DOHH2 (cell line): ENCODE results near the gene UNC50.

Source experiments
- H3F3A ChIP-seq: fragments of 200-600 bp; sonication (generic), shearing (Covaris generic); 2 replicates; pipeline ENCODE4 v1.6.0; 2016; ENCODE audit warnings: antibody characterized with exemption, mild to moderate bottlenecking; ENCODE audit not compliant: control insufficient read depth, insufficient read depth
- H3K27ac ChIP-seq: fragments of 200-600 bp; sonication (generic); 2 replicates; pipeline ENCODE4 v1.5.1; 2014; ENCODE audit warnings: low read depth, mild to moderate bottlenecking, low read length, moderate library complexity
- H3K27me3 ChIP-seq: fragments of 200-600 bp; sonication (generic); 2 replicates; pipeline ENCODE4 v1.6.1; 2014; ENCODE audit warnings: mild to moderate bottlenecking, low read length, mixed read lengths; ENCODE audit not compliant: control insufficient read depth
- H3K36me3 ChIP-seq: fragments of 200-600 bp; sonication (generic); 2 replicates; pipeline ENCODE4 v1.6.1; 2014; ENCODE audit warnings: mild to moderate bottlenecking, low read length, moderate library complexity, mixed read lengths; ENCODE audit not compliant: control insufficient read depth
- H3K4me1 ChIP-seq: fragments of 200-600 bp; sonication (generic); 2 replicates; pipeline ENCODE4 v1.6.1; 2014; ENCODE audit warnings: mild to moderate bottlenecking, low read length, mixed read lengths; ENCODE audit not compliant: control insufficient read depth
- H3K4me2 ChIP-seq: fragments of 200-600 bp; sonication (generic); 2 replicates; pipeline ENCODE4 v1.6.0; 2014; ENCODE audit warnings: mild to moderate bottlenecking, low read length, moderate library complexity
- H3K4me3 ChIP-seq: fragments of 200-600 bp; sonication (generic); 2 replicates; pipeline ENCODE4 v1.5.1; 2014; ENCODE audit warnings: mild to moderate bottlenecking, low read length, mixed read lengths
- H3K79me2 ChIP-seq: fragments of 200-600 bp; sonication (generic); 2 replicates; pipeline ENCODE4 v1.6.1; 2014; ENCODE audit warnings: mild to moderate bottlenecking, low read length, mixed read lengths; ENCODE audit not compliant: control insufficient read depth
- H3K9me2 ChIP-seq: fragments of 200-600 bp; sonication (generic); replicated peaks from 2 replicates; pipeline ENCODE4 v1.6.1; 2014; ENCODE audit warnings: mild to moderate bottlenecking, low read length, mixed read lengths; ENCODE audit not compliant: control insufficient read depth
- H3K9me3 ChIP-seq: fragments of 200-600 bp; sonication (generic); 2 replicates; pipeline ENCODE4 v1.6.1; 2014; ENCODE audit warnings: antibody characterized with exemption, low read length, mixed read lengths; ENCODE audit not compliant: control insufficient read depth, insufficient read depth
- H4K20me1 ChIP-seq: fragments of 200-600 bp; sonication (generic); 2 replicates; pipeline ENCODE4 v1.6.0; 2014; ENCODE audit warnings: low read depth, mild to moderate bottlenecking, antibody characterized with exemption, low read length, moderate library complexity; ENCODE audit not compliant: control insufficient read depth, insufficient read depth
- EZH2phosphoT487 ChIP-seq: fragments of 200-600 bp; sonication (generic); IDR thresholded peaks from 2 replicates; pipeline ENCODE4 v1.6.1; 2017; ENCODE audit warnings: borderline replicate concordance, mild to moderate bottlenecking, antibody characterized with exemption, low read length, moderate library complexity, mixed read lengths
- TF ChIP-seq, protein P1 (sequence below): fragments of 200-600 bp; sonication (generic); IDR thresholded peaks from one replicate; pipeline ENCODE4 v1.5.1; 2014; ENCODE audit warnings: antibody characterized with exemption, mild to moderate bottlenecking, low read depth, low read length; ENCODE audit not compliant: poor library complexity, severe bottlenecking

Gene UNC50

DNA sequence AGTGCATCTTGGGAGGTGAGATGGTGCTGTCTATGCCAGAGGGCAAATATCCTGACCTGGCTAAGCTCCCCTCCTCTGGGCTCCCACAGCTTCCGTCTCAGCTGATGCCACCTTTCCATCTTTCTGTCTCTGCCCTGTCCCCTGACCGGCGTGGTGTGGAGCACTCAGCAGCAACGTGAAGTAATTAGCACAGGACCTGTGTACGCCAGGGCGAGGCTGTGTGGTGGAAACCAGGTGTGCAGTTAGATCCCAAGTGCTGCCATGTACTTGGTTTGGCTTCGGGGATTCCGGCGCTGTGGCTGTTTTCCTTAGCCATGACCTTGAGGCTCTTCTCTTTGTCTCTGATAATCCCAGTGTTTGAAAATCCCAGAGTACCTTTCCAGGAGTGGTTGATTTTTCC lies 36.6 kb upstream of the UNC50 start:
- Histone ChIP-seq H3K36me3 (peaks cover 3% of the 10 kb centered on the region; the same call in 1 of the 2 replicates), H3K79me2 (no peaks in the 10 kb centered on the region), H3F3A (no peaks in the 10 kb centered on the region), H3K4me3 (no peak overlapping the region), H3K27me3 (no peaks in the 10 kb centered on the region), H4K20me1 (no peaks in the 10 kb centered on the region), H3K27ac (no peak overlapping the region), H3K4me2 (no peak overlapping the region), H3K4me1 (no peaks in the 10 kb centered on the region), H3K9me2 (no peaks in the 10 kb centered on the region), H3K9me3 (no peaks in the 10 kb centered on the region)
- no peak for TF ChIP-seq EZH2phosphoT487
- TF ChIP-seq, protein P1, sequence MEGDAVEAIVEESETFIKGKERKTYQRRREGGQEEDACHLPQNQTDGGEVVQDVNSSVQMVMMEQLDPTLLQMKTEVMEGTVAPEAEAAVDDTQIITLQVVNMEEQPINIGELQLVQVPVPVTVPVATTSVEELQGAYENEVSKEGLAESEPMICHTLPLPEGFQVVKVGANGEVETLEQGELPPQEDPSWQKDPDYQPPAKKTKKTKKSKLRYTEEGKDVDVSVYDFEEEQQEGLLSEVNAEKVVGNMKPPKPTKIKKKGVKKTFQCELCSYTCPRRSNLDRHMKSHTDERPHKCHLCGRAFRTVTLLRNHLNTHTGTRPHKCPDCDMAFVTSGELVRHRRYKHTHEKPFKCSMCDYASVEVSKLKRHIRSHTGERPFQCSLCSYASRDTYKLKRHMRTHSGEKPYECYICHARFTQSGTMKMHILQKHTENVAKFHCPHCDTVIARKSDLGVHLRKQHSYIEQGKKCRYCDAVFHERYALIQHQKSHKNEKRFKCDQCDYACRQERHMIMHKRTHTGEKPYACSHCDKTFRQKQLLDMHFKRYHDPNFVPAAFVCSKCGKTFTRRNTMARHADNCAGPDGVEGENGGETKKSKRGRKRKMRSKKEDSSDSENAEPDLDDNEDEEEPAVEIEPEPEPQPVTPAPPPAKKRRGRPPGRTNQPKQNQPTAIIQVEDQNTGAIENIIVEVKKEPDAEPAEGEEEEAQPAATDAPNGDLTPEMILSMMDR: no peak

DNA sequence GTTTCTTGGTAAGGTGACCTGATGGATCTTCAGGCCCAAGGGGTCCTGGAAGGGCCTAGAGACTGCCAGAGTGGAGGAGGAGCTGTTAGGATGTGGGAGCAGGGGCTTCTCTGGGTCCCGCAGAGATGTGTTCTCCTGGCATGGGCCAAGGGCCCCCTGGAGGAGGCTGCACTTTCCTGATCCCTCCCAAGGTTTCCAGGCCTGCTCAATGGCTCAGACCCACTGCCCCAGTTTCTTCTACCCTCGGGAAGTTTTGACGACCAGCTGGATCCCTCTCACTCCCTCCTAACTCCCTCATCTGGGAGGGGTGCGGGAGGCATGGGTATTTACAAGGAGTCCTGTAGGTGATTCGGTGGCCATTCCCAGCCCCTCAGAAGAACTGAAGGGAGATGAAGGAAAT lies 36.2 kb upstream of the UNC50 start:
- Histone ChIP-seq H3F3A (no peaks in the 10 kb centered on the region), H3K27me3 (no peaks in the 10 kb centered on the region), H3K79me2 (no peaks in the 10 kb centered on the region), H3K4me2 (no peak overlapping the region), H3K9me3 (no peaks in the 10 kb centered on the region), H3K27ac (no peak overlapping the region), H4K20me1 (no peaks in the 10 kb centered on the region), H3K9me2 (no peaks in the 10 kb centered on the region), H3K4me1 (no peaks in the 10 kb centered on the region), H3K4me3 (no peak overlapping the region), H3K36me3 (peaks cover 3% of the 10 kb centered on the region; the same call in 1 of the 2 replicates)
- no peak for TF ChIP-seq EZH2phosphoT487
- TF ChIP-seq, protein P1: no peak

DNA sequence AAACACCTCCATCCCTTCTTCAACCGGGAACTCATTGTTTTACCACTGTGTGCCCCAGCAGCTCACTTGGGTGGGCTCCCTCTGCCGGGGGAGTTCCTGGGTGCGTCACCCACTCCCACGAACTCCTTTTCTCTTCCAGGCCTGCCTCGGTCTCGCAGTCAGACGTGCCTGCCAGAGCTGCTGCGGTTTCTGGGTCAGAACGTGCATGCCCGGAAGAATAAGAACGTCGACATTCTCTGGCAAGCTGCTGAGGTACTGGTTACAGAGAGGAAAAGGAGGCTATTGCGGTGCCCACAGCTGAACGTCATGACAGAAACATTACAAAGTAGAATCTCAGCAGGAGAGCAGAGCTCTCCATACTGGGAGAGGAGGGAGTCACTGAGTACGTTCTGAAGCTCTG lies 35.7 kb upstream of the UNC50 start:
- H3K4me3 ChIP-seq: no peak overlapping the region
- no peak overlapping the region for H3K4me2 ChIP-seq
- H3K27me3 ChIP-seq: no peaks in the 10 kb centered on the region
- H4K20me1 ChIP-seq: no peaks in the 10 kb centered on the region
- no peaks in the 10 kb centered on the region for H3K79me2 ChIP-seq
- H3F3A ChIP-seq: no peaks in the 10 kb centered on the region
- no peaks in the 10 kb centered on the region for H3K9me2 ChIP-seq
- no peaks in the 10 kb centered on the region for H3K9me3 ChIP-seq
- H3K4me1 ChIP-seq: no peaks in the 10 kb centered on the region
- TF ChIP-seq, protein P1: no peak
- TF ChIP-seq EZH2phosphoT487: no peak
- peaks cover 3% of the 10 kb centered on the region; the same call in 1 of the 2 replicates for H3K36me3 ChIP-seq
- H3K27ac ChIP-seq: no peak overlapping the region
